GM20431 (cell line): Measurements from ENCODE around the gene PDLIM1.
"Not testable (repeated sequence)": the region's sequence is repeated elsewhere in the genome, so short reads cannot be mapped to it uniquely, and the experiment has no call there.

ENCODE experiments used
- in situ Hi-C: fragments of 300-500 bp; cut with MseI, MboI; formaldehyde crosslinking; loops from one replicate; pipeline ENCODE4 v1.15.0; 2020; ENCODE audit warnings: low sequenced_read_pairs; ENCODE audit not compliant: unreplicated experiment

The PDLIM1 gene

GRCh38 chr10:95225136-95225535, 65.7 kb downstream of the PDLIM1 start:
- in situ Hi-C loops, result no loop called here

- in situ Hi-C loops, result no loop called here
Observed at GRCh38 chr10:95221124-95221523, 69.7 kb downstream of the PDLIM1 start.

- in situ Hi-C loops, result no loop called here
Observed at GRCh38 chr10:95220539-95220938, 70.3 kb downstream of the PDLIM1 start.

- in situ Hi-C loops, result no loop called here
Observed at GRCh38 chr10:95217476-95217875, 73.3 kb downstream of the PDLIM1 start.

- in situ Hi-C loops, result no loop called here
Observed at GRCh38 chr10:95214793-95215192, 76.0 kb downstream of the PDLIM1 start.

GRCh38 chr10:95214369-95214768, 76.4 kb downstream of the PDLIM1 start:
- in situ Hi-C loops, result no loop called here

- in situ Hi-C loops, result no loop called here
Observed at GRCh38 chr10:95211606-95212279, 79.1 kb downstream of the PDLIM1 start.

- in situ Hi-C loops, result no loop called here
Observed at GRCh38 chr10:95209509-95210127, 81.2 kb downstream of the PDLIM1 start.

GRCh38 chr10:95208702-95209391, 82.0 kb downstream of the PDLIM1 start:
- in situ Hi-C loops, result no loop called here

GRCh38 chr10:95202865-95203264, 87.9 kb downstream of the PDLIM1 start:
- in situ Hi-C loops, result not testable (repeated sequence)

- in situ Hi-C loops, result no loop called here
Observed at GRCh38 chr10:95201736-95202135, 89.1 kb downstream of the PDLIM1 start.

- in situ Hi-C loops, result no loop called here
Observed at GRCh38 chr10:95196046-95196445, 94.8 kb downstream of the PDLIM1 start.

- in situ Hi-C loops, result no loop called here
Observed at GRCh38 chr10:95193944-95194343, 96.9 kb downstream of the PDLIM1 start, which contains the start of gene ACSM6. Gene ACSM6 (plus strand): TSS chr10:95194238. CDS start chr10:95194486, 248 bp downstream.

GRCh38 chr10:95188593-95188992, 102.2 kb downstream of the PDLIM1 start:
- in situ Hi-C loops, result no loop called here

- in situ Hi-C loops, result no loop called here
Observed at GRCh38 chr10:95187617-95188016, 103.2 kb downstream of the PDLIM1 start.
